ENCODE measurements around the gene ARHGEF39. TPM values are rescaled to one million over a fixed set of nuclear protein-coding genes. Genes with fewer than 3 reads are reported as not detected.

ARHGEF39 gene
- polyA plus RNA-seq (2013, experiment 1 of 2; ENCODE audit: insufficient read length): 6.8 TPM
- polyA plus RNA-seq (2013, experiment 2 of 2; ENCODE audit: insufficient read length): 1.9 TPM

GRCh38 chr9:35664531-35665470, at the start of gene ARHGEF39:
TSS of gene ARHGEF39 (minus strand) at chr9:35665195. CDS start at chr9:35665169, 26 bp downstream.
- peak; percentile 84 for DNase-seq

DNA sequence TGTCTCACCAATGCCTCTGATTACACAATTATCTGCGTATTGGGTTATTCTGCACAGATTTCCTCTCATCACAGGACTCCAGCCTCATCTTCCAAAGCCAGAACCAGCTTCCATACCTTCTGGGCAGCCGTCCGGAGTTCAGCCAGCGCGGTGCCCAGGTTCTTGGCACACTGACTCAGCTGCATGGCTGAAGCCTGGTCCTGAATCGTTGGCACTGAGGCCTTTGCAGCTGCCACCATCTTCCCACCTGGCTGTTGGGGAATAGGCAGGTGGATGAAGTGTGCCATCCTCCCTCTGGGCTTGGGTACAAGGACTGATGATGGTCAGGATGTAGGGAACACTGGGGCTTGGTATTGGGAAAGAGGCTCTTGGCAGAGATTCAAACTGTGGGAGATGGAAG, 49.1 kb upstream of the ARHGEF39 start:
- no peak for DNase-seq

DNA sequence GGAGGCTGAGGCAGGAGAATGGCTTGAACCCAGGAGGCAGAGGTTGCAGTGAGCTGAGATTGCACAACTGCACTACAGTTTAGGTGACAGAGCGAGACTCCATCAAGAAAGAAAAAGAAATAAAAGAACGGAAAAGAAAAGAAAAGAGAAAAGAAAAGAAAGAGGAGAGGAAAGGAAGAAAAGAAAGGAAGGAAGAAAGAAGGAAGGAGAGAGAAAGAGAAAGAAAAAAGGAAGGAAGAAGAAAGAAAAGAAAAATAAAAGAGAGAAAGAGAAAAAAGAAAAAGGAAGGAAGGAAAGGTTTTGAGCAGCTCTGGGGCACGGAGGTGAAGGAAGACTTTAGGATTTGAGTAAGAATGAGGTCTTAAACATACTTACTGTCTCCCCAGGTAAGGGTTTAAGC, 48.6 kb upstream of the ARHGEF39 start:
- no peak for DNase-seq

GRCh38 chr9:35712762-35713400, 47.9 kb upstream of the ARHGEF39 start:
- no peak for DNase-seq

- DNase-seq: no peak
Measured at GRCh38 chr9:35711501-35712428, 46.8 kb upstream of the ARHGEF39 start.

GRCh38 chr9:35710818-35711500, 46.0 kb upstream of the ARHGEF39 start:
- no peak for DNase-seq

GRCh38 chr9:35708146-35708545, 43.2 kb upstream of the ARHGEF39 start:
- DNase-seq: no peak

GRCh38 chr9:35706951-35707350, 42.0 kb upstream of the ARHGEF39 start:
- DNase-seq: no peak

GRCh38 chr9:35705836-35706430, 40.9 kb upstream of the ARHGEF39 start:
- no peak for DNase-seq

DNA sequence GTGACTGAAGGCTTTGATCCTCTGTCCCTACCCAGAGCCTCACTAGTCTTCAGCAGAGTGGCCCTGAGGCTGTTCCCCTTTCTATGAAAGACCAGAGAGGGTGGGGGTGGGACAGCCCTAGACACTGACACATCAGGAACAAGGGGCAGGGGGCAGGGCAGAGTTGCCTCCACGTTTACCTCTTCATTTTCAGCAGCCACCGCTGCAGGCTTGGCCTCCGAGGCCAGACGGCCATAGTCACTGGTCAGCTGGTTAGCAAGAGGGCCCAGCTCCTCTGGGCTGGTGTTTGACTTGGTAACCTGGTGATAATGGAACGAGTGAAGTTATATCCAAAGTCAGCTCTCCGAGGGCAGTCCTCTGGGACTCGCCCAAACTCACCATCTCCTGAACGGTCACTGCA, 40.4 kb upstream of the ARHGEF39 start:
- no peak for DNase-seq

DNA sequence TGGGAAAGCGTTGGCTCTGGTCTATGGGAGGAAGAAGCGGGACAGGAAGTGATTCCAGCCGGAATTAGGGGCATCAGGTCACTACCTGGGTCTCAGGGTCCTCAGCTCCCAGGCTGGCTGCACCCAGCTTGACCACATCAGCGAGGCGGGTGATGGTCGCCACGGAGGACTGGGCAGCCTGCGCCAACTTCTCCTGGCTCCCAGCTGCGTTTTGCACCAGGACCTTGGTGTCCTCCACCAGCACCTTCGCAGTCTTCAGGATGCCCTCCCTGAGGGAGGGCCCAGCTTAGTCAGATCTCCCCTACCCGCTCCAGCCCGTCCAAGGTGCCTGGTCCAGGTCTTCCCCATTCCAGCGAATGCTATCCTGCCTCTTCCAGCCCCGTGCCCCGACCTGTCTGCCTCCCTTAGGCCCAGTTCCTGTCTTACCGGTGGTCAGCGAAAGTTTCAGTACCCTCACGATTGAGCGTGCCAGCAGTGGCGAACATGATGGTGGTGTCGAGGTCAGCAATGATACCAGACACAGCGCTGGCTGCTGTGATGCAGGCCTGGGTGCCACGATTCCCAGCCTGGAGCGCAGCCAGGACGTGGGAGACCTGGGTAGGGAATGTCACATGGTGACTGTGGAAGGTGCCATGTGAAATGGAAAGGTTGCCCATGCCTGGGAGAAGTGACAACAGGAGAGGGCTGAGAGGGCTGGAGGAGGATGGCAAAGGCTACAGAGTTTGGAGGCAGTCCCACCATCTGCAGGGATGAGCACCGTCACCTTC, 39.1 kb upstream of the ARHGEF39 start:
- DNase-seq: no peak

DNA sequence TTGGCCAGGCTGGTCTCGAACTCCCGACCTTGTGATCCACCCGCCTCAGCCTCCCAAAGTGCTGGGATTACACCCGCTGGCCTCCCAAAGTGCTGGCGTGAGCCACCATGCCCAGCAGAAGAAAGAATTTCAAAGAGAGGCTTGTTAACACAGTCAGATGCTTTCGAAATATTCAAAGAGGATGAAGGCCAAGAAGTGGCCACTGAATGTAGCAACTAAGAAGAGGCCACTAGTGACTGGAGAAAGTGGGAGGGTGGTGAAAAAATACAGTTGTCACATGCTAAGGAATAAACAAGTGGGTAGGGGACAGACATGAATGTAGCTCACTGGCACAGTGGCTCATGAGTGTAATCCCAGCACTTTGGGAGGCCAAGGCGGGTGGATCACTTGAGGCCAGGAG, 37.7 kb upstream of the ARHGEF39 start:
- DNase-seq: no peak

GRCh38 chr9:35700942-35701341, 35.9 kb upstream of the ARHGEF39 start:
- no peak for DNase-seq

- DNase-seq: no peak
Measured at GRCh38 chr9:35700031-35700430, 35.0 kb upstream of the ARHGEF39 start.

GRCh38 chr9:35698231-35698630, 33.2 kb upstream of the ARHGEF39 start:
- DNase-seq: no peak

DNA sequence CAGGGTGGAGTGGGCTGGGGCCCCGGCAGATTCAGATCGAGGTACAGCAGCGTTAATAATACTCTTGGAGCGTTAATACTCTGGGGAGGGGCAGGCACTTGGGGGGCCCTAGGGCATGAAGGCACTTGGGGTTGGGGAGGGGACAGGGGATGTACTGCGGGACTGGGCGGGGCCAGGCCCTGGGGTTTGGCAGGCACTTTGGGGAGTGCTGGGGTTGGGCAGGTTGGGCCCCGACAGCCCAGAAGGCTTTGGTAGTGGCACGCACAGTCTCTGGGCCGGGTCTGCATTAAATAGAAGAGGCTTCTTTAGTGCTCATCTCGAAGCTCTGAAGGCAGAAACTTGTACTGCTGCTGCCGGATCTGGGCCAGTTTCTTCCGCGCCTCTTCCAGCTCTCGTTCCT, 32.5 kb upstream of the ARHGEF39 start:
- DNase-seq: no peak

DNA sequence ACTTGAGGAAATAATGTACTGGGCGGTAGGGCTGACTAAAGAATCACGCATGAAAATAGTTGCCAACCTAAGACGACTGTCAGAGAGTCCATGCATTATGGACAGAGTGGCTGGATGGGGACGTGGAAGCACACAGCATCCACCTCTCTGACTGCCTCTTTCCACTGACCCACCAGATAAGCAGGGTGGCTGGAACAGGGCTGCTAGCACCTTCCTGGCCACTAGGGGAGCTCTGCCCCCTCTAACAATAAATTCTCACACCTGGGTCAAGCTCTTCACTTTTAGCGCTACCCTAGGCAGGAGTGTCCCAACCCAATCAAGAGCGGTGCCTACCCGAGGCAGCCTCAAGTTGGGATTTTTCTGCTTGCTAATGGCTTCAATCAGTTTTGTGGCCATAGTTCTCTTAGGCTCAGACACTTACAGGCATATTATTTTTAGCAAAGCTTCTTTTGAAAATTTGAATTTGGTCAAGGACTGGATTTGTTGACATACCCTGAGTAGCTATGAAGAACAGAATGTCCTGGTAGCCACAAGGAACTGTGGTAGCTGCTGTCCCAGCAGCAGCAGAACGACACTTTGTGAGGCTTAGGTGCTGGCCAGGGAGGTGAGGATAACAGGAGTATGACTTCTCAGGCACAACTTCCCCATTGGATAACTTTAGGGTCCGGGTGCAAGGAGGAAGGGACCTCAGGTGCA, 31.7 kb upstream of the ARHGEF39 start:
- peak; percentile 34 for DNase-seq

DNA sequence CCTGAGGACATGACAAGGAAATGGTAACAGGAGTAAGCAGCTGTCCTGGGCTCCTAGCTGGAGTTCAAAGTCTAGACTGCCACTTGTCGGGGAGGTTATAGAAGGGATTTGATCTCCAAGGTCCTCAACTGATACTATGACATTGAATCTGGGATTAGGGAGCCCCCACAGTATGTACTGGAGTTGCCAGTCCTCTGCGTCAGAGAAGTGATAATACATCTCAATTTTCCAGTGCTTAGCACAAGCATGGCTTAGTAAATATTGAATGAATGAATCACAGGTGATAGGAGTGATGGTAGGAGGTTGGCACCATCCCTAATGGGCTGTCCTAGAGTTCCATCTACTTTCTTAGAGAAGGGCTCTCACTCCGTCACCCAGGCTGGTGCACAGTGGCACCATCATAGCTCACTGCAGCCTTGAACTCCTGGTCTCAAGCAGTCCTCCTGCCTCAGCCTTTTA, 31.0 kb upstream of the ARHGEF39 start:
- DNase-seq: no peak

- DNase-seq: peak; percentile 63
Measured at GRCh38 chr9:35691757-35692301, 26.8 kb upstream of the ARHGEF39 start.

- no peak for DNase-seq
Measured at GRCh38 chr9:35691334-35691650, 26.3 kb upstream of the ARHGEF39 start.

Measured in fibroblast of skin of back (primary cell).